ENCODE measurements around the gene HIPK2. TPM values are rescaled to one million over a fixed set of nuclear protein-coding genes. Genes with fewer than 3 reads are reported as not detected.
A peak's percentile ranks its signal among the peaks of the same experiment; 100 is the strongest.

Gene HIPK2
- total RNA-seq, 2 donors from 2014 or later: 28.7 to 35.4 TPM

DNA sequence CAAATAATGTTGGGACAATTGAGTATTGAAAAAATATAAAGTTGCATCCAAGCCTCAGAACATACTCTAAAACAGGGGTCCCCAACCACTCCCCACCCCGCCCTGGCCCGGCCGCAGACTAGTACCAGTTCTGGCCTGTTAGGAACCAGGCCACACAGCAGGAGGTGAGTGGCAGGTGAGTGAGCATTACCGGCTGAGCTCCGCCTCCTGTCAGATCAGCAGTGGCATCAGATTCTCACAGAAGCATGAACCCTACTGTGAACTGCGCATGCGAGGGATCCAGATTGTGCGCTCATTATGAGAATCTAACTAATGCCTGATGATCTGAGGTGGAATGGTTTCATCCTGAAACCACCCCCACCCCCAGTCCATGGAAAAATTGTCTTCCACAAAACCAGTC lies 19.4 kb downstream of the HIPK2 start:
- peaks cover 58% of the 10 kb centered on the region for H3K4me1 Mint-ChIP-seq (ENCODE audit: low read depth)
- no peaks in the 10 kb centered on the region for H3K9me3 Mint-ChIP-seq
- H3K27ac Mint-ChIP-seq: peak overlapping the region; percentile 45
- H3K27me3 Mint-ChIP-seq (ENCODE audit: low read depth): no peaks in the 10 kb centered on the region
- H3K4me3 Mint-ChIP-seq: no peak overlapping the region
- ATAC-seq (replicated peaks in 1 of 2): no peak
- no peak for DNase-seq
- H3K36me3 Mint-ChIP-seq (ENCODE audit: insufficient read depth in 2 of 2): no peaks in the 10 kb centered on the region

DNA sequence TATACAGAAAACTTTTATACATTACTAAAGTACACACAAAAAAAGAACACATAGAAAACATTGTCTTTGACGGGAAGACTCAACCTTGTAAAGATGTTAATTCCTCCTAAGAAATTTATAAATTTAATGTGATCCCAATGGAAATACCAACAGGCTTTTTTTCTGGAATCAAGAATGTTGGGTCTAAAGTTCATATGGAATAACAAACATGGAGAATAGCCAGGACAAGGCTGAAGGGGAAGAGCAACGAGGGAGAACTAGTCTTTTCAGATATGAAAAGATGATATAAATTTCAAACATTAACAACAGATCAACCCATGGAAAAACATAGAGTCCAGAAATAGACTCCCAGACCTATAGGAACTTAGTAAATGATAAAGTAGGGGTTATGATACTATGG lies 19.8 kb downstream of the HIPK2 start:
- H3K27ac Mint-ChIP-seq: peak overlapping the region; percentile 14
- DNase-seq (no peak), ATAC-seq (replicated peaks in 1 of 2) (no peak)
- H3K27me3 Mint-ChIP-seq (ENCODE audit: low read depth): no peaks in the 10 kb centered on the region
- peaks cover 55% of the 10 kb centered on the region for H3K4me1 Mint-ChIP-seq (ENCODE audit: low read depth)
- H3K4me3 Mint-ChIP-seq: no peak overlapping the region
- H3K36me3 Mint-ChIP-seq (ENCODE audit: insufficient read depth in 2 of 2): no peaks in the 10 kb centered on the region
- H3K9me3 Mint-ChIP-seq: no peaks in the 10 kb centered on the region

DNA sequence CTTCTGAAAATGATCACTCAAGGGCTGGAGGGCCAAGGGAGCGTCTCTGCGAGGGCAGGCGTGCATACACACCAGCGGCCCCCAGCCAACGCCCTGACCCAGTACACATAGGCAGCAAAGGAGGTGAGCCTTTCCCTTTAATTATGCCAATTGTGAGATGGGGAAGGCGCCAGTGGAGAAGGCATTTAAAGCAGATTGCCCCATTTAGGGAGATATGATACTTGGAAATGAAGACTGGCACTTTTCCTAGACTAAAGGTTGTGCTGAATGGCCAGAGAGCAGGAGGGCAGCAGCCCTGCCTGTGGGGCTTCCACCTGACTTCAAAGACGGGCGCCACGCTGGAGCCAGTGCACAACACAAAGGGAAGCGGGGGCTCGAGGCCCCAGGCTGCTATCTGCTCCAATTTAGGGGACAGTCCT lies 24.1 kb downstream of the HIPK2 start:
- no peak for ATAC-seq (replicated peaks in 1 of 2)
- Mint-ChIP-seq H3K36me3 (ENCODE audit: insufficient read depth in 2 of 2) (no peaks in the 10 kb centered on the region), H3K4me3 (no peak overlapping the region), H3K9me3 (no peaks in the 10 kb centered on the region), H3K27ac (no peak overlapping the region), H3K4me1 (ENCODE audit: low read depth) (peaks cover 54% of the 10 kb centered on the region), H3K27me3 (ENCODE audit: low read depth) (no peaks in the 10 kb centered on the region)
- no peak for DNase-seq

DNA sequence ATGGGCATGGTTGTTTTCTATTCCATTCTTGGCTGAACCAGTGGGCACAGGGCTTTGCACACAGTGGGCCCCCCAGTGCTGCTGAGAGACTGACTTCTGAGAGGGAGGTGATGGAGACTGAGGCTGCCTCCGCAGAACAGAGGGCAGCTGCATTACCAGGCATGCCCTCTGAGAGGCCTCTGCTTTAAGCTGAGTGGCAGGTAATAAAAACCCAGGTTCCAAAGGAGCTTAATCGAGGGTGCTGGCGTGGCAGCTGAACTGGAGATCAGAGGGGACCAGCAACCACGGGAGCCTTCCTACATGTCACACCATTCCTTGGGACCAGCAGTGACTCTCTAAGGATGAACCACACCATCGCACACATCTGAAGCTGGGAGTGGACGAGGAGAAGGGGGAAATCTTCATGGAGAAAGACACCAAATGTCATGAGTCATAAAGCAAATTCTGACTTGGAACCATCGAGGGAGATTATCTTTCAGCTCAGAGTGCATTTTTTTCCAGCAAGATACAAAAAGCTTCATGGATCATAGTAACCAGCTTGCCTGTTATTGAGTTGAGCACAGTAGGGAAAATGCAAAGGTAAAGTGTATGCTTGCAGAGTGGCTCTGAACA lies 24.6 kb downstream of the HIPK2 start:
- Mint-ChIP-seq H3K4me3 (no peak overlapping the region), H3K4me1 (ENCODE audit: low read depth) (peaks cover 56% of the 10 kb centered on the region), H3K9me3 (no peaks in the 10 kb centered on the region), H3K27ac (no peak overlapping the region), H3K27me3 (ENCODE audit: low read depth) (no peaks in the 10 kb centered on the region), H3K36me3 (ENCODE audit: insufficient read depth in 2 of 2) (no peaks in the 10 kb centered on the region)
- DNase-seq (no peak), ATAC-seq (replicated peaks in 1 of 2) (peak in 1 of 2 donors; percentile 31)

DNA sequence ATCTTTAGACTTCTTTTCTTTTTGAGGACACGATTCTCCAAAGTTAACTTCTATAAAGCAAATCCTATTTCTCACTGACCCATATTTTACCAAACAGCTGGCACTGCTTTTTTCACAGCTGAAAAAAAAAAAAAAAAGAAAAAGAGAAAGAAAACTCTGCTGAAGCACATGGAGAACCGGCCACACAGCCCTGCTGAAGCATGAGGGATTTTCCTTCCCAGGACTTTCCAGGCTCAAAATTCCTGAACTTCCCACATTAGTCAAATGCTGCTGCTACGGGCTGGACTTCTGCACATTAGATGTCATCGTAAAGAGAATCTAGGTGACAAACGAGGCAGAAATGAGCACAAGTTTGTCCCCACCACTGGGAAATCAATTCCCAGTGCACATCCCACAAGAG lies 25.2 kb downstream of the HIPK2 start:
- Mint-ChIP-seq H3K27me3 (ENCODE audit: low read depth) (no peaks in the 10 kb centered on the region), H3K4me1 (ENCODE audit: low read depth) (peaks cover 54% of the 10 kb centered on the region), H3K9me3 (no peaks in the 10 kb centered on the region), H3K4me3 (no peak overlapping the region), H3K36me3 (ENCODE audit: insufficient read depth in 2 of 2) (no peaks in the 10 kb centered on the region), H3K27ac (no peak overlapping the region)
- ATAC-seq (replicated peaks in 1 of 2) (no peak), DNase-seq (no peak)

DNA sequence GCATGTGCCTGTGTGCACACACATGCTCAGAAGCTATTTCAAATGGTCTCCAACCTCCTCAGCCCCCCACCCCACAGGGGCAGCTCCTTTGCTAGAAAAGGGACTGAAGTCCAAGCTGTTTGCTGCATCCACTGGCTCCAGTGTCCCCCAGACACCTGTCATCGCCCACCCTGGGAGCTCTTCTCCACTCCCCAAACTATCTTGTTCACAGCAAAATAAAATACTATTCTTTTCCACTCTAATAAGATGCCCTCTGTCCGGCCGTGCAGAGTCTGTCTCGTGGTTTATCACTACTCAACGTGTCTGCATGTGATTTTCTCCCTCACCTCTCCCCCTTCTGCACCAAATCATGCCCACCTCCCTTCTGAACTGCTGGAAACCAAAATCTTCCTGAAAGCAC lies 25.6 kb downstream of the HIPK2 start:
- Mint-ChIP-seq H3K4me1 (ENCODE audit: low read depth) (peaks cover 50% of the 10 kb centered on the region), H3K27me3 (ENCODE audit: low read depth) (no peaks in the 10 kb centered on the region), H3K36me3 (ENCODE audit: insufficient read depth in 2 of 2) (no peaks in the 10 kb centered on the region), H3K27ac (no peak overlapping the region), H3K9me3 (no peaks in the 10 kb centered on the region), H3K4me3 (no peak overlapping the region)
- ATAC-seq (replicated peaks in 1 of 2) (no peak), DNase-seq (no peak)

DNA sequence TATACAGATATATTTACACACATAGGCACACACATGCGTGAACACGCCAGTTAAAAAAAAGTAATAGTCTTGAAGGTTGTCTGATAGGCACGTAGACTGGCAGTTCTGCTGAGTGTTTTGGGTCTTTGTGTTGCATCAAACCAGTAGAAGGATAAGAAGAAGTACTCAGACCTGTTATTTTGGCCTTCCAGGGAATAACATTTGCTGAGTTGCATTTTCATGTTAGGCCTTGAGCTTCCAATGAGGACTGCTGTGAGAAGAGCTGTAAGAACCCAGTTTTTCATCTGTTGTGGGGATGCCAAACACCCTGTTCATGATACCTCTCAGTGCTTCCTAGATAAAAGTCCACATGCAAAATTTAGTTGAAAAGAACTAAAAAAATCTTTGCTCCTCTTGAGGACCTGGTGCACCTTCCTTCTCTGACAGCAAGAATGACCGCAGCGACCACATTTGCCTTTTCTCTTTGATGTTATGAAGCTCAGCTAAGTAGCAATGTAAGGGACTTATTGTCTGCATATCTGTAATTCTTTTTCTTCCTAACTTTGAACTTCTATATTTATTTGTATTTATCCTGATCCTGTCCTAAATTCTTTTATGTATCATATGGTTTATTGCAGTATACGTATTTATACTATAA lies 27.2 kb downstream of the HIPK2 start:
- H3K9me3 Mint-ChIP-seq: no peaks in the 10 kb centered on the region
- no peak overlapping the region for H3K4me3 Mint-ChIP-seq
- DNase-seq: no peak
- no peak overlapping the region for H3K27ac Mint-ChIP-seq
- H3K27me3 Mint-ChIP-seq (ENCODE audit: low read depth): no peaks in the 10 kb centered on the region
- ATAC-seq (replicated peaks in 1 of 2): no peak
- H3K4me1 Mint-ChIP-seq (ENCODE audit: low read depth): peaks cover 46% of the 10 kb centered on the region
- H3K36me3 Mint-ChIP-seq (ENCODE audit: insufficient read depth in 2 of 2): no peaks in the 10 kb centered on the region

DNA sequence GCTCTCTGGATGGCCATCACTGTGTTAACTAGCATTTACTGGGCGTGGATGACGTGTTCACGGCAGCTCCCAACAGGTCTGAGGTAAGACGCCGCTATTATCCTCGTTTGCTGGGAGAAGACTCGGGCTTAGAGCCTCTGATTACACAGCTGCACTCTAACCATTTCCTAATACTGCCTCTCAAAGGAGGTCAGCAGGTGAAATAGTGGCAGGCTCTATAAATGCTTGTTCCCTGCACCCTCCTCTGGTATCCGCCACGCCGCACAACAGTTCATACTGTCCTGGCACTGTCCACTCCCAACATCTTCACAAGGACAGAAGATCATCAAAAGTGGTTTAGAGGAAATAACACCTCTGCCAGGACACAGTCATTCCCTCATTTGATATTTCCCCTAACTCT lies 28.3 kb downstream of the HIPK2 start:
- ATAC-seq (replicated peaks in 1 of 2) (no peak), DNase-seq (no peak)
- Mint-ChIP-seq H3K4me1 (ENCODE audit: low read depth) (peaks cover 36% of the 10 kb centered on the region), H3K9me3 (no peaks in the 10 kb centered on the region), H3K36me3 (ENCODE audit: insufficient read depth in 2 of 2) (no peaks in the 10 kb centered on the region), H3K27ac (no peak overlapping the region), H3K4me3 (no peak overlapping the region), H3K27me3 (ENCODE audit: low read depth) (no peaks in the 10 kb centered on the region)

DNA sequence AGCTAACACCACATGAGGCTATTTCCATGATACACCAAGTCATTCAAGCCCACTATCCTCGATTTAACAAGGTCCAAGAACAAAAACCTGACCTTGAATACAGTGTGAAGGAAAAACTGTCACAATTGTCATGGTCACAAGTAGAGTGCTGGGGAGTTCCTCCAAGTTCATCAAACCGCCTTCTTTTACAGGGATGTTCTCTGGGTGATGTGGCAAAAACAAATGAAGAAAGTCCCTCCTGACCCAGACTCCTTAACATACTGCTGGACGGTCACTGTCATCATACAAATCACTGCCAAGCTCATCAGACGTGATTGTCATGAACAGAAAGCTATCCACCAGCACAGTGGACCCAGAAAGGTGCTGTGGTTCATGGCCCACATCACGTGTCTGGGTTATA lies 28.9 kb downstream of the HIPK2 start:
- ATAC-seq (replicated peaks in 1 of 2) (no peak), DNase-seq (no peak)
- H3K4me3 Mint-ChIP-seq: no peak overlapping the region
- no peaks in the 10 kb centered on the region for H3K9me3 Mint-ChIP-seq
- no peak overlapping the region for H3K27ac Mint-ChIP-seq
- no peaks in the 10 kb centered on the region for H3K36me3 Mint-ChIP-seq (ENCODE audit: insufficient read depth in 2 of 2)
- peaks cover 30% of the 10 kb centered on the region for H3K4me1 Mint-ChIP-seq (ENCODE audit: low read depth)
- H3K27me3 Mint-ChIP-seq (ENCODE audit: low read depth): no peaks in the 10 kb centered on the region

DNA sequence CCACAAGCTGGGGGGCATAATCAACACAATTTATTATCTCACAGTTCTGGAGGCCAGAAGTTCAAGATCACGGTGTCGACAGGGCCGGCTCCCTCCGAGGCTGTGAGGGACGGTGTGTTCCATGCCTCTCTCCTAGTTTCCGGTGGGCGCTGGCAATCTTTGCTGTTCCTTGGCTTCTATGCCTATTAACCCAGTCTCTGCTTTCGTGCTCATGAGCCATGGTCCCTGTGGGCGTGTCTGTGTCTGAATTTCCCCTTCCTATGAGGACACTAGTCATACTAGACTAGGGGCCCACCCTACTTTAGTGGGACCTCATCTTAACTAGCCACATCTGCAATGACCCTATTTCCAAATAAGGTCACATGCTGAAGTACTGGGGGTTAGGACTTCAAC lies 29.4 kb downstream of the HIPK2 start:
- ATAC-seq (replicated peaks in 1 of 2): no peak
- no peak for DNase-seq

DNA sequence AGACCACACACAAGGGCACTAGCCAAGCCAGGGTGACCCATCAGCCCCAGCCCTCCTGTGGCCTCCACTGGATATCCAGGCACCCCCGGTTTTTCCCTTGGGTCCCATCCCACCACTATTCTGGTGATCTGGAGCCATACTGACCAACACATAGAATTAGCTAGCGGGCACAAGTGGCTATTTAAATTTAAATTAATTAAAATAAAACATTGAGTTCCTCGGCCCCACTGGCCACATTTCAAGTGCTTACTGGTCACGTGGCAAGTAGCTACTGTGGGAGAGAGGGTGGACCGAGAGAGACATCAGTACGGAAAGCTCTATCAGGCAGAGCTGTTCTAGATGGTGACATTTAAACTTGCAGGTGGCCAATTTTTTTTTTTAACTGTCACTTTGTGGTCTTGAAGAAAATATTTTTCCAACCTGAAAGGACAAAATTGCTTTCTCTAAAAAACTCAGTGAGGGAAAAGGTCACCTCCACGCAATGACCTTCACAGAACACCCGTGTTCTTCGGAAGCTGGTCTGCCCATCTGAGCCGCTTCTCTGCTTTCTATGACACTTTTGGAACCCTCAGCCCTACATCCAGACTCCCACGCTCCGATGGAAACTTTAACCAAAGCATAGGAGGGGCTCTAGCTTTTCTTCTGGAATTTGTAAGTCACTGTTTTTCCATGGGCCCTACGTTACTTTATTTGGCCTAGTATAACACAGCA lies 30.0 kb downstream of the HIPK2 start:
- Mint-ChIP-seq H3K27me3 (ENCODE audit: low read depth) (no peaks in the 10 kb centered on the region), H3K4me3 (no peak overlapping the region), H3K27ac (no peak overlapping the region), H3K4me1 (ENCODE audit: low read depth) (peaks cover 29% of the 10 kb centered on the region), H3K9me3 (no peaks in the 10 kb centered on the region), H3K36me3 (ENCODE audit: insufficient read depth in 2 of 2) (no peaks in the 10 kb centered on the region)
- no peak for DNase-seq
- no peak for ATAC-seq (replicated peaks in 1 of 2)

More for the DNA sequence above, 29.4 kb downstream of the HIPK2 start:
- Mint-ChIP-seq H3K4me3 (no peak overlapping the region), H3K9me3 (no peaks in the 10 kb centered on the region), H3K36me3 (ENCODE audit: insufficient read depth in 2 of 2) (no peaks in the 10 kb centered on the region), H3K27me3 (ENCODE audit: low read depth) (no peaks in the 10 kb centered on the region), H3K27ac (no peak overlapping the region), H3K4me1 (ENCODE audit: low read depth) (peaks cover 24% of the 10 kb centered on the region)

DNA sequence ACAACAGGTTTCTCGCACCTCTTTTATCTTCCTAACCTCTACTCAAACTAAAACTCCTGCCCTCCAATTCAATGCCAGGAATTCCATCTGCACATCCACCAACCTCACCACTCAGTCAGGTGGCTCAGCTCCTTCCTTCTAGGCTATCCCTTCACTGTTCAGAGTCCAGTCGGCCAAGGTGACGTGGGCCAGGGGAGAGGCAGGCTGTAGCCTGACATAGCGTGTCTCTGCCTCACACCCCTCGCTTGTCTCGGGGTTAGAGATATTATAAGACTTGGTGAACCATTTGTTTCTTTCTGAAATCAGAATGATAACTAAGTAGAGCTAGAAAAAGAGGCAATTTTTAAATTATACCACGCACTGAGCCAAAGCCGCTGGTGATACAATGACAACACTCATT lies 31.1 kb downstream of the HIPK2 start:
- Mint-ChIP-seq H3K36me3 (ENCODE audit: insufficient read depth in 2 of 2) (no peaks in the 10 kb centered on the region), H3K27me3 (ENCODE audit: low read depth) (no peaks in the 10 kb centered on the region), H3K4me3 (no peak overlapping the region), H3K27ac (no peak overlapping the region), H3K9me3 (no peaks in the 10 kb centered on the region), H3K4me1 (ENCODE audit: low read depth) (peaks cover 24% of the 10 kb centered on the region)
- ATAC-seq (replicated peaks in 1 of 2): no peak
- no peak for DNase-seq

DNA sequence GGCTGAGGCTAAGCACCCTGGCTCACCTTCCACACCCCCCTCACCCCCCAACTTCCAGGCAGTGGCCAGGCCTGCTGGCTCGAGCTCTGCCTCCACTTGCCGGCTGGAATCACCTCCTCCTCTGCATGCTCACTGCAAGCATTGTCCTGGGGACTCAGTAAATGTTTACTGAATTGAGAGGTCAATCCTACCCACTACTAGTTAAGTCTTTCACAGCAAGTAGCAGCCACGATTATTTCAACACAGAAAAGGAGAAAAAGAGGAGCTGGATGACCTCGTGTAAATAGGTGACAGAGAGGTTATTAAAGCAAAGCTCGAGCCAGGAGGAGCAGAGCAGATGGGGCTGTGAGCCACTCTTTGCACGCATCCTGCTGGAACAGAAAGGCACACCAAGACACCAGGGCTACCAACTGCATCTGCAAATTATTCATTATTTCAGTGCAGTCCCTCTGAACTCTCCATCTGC lies 32.1 kb downstream of the HIPK2 start:
- Mint-ChIP-seq H3K4me3 (no peak overlapping the region), H3K36me3 (ENCODE audit: insufficient read depth in 2 of 2) (no peaks in the 10 kb centered on the region), H3K27ac (no peak overlapping the region), H3K27me3 (ENCODE audit: low read depth) (no peaks in the 10 kb centered on the region), H3K9me3 (no peaks in the 10 kb centered on the region), H3K4me1 (ENCODE audit: low read depth) (peaks cover 24% of the 10 kb centered on the region)
- no peak for DNase-seq
- ATAC-seq (replicated peaks in 1 of 2): no peak
